Endothelial cell of hepatic sinusoid (primary cell): ENCODE data around the gene PPFIA4.

Source experiments
- in situ Hi-C: cut with HindIII; loops from 2 replicates; pipeline ENCODE4 v1.10.0; 2017; ENCODE audit warnings: low sequenced_read_pairs

The PPFIA4 gene

DNA sequence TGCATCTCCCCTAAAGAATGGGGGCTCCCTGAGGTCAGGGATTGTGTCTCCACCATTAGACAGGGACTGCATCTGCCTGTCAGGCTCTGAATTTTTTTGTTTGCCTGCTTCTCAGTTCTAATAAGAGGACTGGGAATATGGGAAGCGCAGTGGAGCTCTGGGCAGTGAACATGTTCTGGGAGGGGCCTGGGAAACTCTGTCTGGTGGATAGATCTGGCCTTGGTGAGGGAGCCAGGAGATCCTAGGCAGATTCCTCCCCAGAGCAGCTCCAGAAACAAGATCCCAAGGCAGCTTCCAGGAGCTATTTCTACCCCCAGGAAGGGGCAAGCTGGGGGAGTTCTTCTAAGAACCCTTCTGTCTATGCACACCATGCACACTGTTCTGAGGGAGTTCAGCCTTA lies 72.2 kb downstream of the PPFIA4 start:
- in situ Hi-C loops, result no loop called here

GRCh38 chr1:203098914-203099520 lies 72.7 kb downstream of the PPFIA4 start:
- in situ Hi-C loops, result no loop called here

DNA sequence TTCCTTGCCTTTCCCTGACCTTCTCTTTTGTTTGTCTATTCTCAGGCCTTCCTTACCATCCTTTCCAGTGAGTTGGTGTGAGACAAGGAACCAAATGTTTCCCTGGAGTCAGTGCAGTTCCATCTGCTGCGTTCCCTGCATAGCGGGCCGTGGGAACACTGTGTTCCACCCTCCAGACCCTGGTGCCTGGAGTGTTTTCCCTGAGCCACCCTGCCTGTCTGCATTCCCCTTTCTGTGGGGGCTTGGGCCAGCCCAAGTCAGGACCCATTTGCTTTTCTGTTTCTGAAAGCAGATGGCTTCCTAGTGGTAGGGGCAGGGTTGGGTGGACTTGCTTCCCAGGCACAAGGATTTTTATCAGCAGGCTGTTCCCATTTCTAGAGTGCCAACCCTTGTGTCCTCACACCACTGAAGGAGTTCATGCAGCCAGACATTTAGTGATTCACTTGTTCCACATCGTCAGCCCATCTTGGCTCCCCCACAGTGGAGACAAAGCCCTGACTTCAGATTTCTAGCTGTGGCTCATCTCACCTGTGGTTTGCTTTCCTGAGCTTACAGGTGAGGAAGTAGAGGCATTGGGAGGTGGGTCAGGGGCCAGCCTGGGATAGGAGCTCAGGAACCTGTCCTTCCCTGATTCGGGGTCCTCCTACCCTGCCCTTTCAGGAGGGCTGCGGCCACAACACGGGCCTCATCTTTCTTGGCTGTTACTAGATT lies 73.7 kb downstream of the PPFIA4 start:
- in situ Hi-C loops, result loop anchor here (5.0 kb wide), 1 partner anchor 43 kb away; no protein-coding TSS in a partner anchor

DNA sequence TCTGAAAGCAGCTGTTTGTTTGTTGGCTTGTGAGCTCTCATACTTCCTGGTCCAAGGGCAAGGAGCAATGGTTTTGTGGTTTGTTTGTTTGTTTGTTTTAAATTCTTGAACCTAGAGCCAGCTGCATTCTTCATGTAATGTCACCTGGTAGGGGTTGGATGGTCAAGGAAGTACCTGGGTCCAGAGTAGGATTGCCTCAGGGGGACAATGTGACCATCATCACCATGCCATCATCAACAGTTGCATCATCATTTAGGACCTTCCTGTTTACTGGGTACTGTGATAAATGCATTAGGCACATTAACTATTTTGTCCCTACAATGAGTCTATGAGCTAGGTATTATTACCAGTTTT lies 74.2 kb downstream of the PPFIA4 start:
- in situ Hi-C loops, result loop anchor here (5.0 kb wide), 1 partner anchor 43 kb away; no protein-coding TSS in a partner anchor

- in situ Hi-C loops, result loop anchor here (5.0 kb wide), 1 partner anchor 45 kb away; no protein-coding TSS in a partner anchor
Observed at GRCh38 chr1:203101813-203102634, 75.7 kb downstream of the PPFIA4 start.

- in situ Hi-C loops, result loop anchor here (5.0 kb wide), 1 partner anchor 46 kb away; no protein-coding TSS in a partner anchor
Observed at GRCh38 chr1:203103216-203103615, 76.9 kb downstream of the PPFIA4 start.

DNA sequence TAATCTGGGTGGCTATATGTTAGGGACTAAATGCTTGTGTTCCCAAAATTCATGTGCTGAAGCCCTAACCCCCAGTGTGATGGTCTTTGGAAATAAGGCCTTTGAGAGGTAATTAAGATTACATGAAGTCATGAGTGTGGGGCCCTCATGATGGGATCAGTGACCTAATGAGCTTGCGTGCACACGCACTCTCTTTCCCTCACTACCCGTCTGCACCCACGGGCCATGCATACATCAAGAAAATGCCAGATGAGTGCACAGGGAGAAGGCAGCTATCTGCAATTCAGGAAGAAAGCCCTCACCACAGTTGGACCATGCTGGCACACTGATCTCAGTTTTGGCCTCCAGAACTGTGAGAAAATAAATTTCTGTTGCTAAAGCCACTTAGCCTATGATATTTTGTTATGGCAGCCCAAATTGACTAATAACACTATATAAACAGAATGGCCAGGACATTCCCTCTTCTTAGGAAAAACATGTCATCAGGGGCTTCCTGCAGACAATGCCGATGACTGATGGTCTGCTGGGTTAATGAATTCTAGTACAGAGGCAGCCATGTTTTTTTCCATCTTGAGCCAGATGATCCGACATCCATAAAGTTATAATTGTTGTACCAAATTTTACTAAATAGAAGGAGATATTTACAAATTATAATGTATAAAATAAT lies 77.7 kb downstream of the PPFIA4 start:
- in situ Hi-C loops, result loop anchor here (5.0 kb wide), 1 partner anchor 47 kb away; no protein-coding TSS in a partner anchor

DNA sequence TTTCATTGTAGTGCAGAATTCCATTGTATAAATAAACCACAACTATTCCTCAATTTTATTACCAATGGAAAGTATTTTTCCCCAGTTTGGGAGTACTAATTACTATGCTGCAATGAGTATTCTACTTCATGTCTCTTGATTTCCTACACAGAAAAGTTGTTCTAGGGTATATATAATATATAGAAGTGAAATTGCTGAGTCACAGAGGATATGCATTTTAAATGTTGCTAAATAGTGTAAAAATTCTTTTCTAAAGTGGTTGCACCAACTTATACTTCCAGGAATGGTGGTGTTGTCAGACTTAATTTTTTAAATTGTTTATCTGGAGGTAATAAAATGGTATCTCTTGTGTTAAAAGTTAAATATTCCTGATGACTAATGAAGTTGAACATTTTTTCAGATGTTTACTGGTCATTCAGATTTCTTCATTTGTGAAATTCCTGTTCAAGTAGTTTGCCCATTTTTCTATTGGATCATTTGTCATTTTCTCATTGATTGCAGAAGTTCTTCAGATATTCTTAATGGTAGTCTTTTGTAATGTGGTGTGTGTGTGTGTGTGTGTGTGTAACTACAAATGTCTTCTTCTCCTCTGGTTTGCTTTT lies 78.6 kb downstream of the PPFIA4 start:
- in situ Hi-C loops, result loop anchor here (5.0 kb wide), 1 partner anchor 48 kb away; no protein-coding TSS in a partner anchor

DNA sequence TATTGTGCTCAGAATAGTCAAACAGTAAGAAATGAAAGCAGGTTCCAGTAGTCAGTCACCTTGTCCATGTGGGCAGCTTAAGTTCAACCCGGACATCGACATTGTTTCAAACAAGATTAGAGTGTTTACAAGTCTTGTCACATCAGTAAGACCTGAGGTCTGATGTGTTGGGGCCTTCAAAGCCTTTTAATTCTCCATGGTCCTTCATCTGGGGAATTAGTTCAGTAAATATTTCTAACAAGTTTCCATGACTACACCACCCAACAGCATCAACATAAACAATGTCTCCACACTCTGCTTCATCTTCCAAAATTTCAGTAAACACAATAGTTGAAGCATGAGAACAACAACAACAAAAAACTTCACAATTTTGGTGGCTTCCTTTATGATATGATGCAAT lies 86.2 kb downstream of the PPFIA4 start:
- in situ Hi-C loops, result no loop called here

- in situ Hi-C loops, result no loop called here
Observed at GRCh38 chr1:203113308-203113707, 87.0 kb downstream of the PPFIA4 start.

GRCh38 chr1:203114202-203114601 lies 87.9 kb downstream of the PPFIA4 start:
- in situ Hi-C loops, result no loop called here

DNA sequence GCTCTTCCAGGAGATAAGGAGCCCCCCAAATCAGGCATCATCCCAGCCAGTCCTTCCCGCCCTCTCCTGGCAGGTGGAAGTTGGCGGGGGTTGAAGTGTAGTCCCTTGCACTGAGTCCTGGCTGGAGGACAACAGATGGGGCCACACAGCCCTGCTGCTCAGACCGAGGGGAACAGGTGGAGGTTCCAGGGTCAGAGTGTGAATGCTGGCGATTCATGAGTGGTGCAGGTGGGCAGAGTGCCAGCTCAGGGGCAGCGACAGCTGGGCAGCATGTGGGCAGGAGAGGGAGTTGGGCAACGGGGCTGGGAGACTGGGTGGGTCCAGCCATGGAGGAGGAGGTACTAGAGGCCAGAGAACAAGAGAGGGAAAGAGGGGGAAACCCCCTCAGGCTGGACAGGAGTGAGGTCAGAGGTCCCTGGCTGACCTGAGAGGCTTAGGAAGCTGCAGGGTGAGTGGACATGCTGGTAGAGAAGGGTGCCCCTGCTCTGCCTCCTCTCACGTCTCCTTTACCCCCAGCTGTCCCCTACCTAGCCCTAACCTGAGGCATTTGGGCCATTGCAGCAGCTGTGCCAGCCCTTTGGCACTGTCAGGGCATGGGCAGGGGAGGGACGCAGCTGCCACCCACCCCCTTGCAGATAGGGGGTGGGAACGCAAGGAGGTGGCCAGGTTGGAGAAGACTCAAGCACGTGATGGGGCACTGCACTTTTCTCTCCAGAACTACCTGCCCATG lies 90.0 kb downstream of the PPFIA4 start:
- in situ Hi-C loops, result no loop called here

DNA sequence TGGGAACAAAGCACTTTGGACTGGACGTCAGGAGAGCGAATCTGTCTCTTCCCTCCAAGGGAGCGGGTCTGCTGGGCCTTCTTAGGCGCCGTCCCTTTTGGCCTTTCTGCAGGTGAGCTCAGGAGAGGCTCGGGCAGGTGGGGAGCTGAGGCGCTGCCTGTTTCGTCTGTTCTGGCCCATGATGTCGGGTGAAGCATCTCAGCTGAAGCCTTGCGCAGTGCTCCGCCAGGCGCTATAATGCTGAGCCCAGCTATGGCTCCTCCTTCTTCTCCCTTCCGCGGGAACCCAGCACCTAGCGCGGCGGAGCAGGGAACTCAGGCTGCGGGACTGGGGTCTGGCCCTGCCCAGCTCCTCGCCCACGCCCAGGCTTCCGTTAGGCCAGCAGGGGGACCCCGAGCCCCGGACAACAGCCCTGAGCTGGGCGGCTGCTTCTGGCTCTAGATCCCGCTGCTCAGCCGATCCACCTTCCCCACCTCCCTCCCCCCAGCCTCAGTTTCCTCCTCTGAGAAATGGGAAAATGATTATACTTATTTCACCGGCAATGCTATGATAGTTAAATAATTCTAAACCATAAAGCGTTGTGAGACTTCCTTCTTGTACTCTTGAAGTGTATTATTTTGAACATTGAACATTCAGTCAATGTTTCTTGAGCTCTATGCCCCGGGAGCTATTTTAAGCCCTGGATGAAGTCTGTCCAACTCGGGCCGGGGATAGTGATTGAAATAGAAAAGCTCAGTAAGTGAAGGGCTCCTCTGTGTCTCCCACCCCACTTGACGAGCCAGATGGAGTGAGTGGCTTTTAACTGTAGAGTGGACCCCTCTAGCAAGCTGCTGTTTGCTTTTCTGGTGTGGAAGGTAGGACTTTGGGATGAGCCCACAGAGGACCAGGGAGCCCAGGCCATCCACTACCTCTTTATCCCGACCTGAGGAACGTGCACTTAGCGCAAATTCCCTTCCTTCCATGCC lies 91.6 kb downstream of the PPFIA4 start:
- in situ Hi-C loops, result no loop called here

DNA sequence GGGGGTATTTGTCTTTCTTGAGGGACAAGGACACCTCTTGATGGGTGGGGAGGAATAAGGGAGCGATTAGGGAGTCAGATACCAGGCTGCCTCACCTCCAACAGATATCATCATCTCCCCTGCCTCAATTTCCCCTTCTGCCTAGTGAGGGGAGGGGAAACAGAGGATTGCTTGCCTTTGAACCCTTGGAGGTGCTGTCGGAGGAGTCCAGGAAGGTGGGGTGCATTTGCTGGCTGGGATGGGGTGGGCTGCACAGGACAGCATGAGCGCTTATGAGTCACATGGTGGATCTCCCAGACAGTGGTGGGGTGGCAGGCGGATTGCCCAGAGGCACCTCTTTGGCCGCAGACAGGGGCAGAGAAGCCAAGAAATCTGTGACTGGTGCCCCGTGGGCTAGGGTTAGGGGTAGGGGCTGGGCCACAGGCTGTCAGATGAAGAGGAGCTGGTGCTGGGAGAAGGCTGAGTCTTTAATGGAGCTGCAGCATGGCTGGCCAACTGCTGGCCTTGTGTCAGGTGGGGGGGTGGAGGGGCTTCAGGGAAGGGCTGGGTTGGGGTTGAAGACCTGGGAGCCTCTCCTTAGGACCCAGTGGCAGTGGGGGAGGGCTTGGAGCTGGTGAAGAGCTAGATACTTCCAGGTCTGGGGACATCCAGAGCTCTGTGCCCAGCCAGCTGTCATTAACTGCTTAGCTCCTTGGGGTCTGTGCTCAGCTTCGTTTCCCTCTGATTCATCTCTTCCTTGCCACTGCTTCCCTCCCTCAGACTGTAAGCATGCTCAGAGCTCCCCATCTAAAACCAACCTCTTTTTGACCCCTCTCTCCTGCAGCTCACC lies 94.2 kb downstream of the PPFIA4 start:
- in situ Hi-C loops, result loop anchor here (5.0 kb wide), 1 partner anchor 42 kb away; no protein-coding TSS in a partner anchor

DNA sequence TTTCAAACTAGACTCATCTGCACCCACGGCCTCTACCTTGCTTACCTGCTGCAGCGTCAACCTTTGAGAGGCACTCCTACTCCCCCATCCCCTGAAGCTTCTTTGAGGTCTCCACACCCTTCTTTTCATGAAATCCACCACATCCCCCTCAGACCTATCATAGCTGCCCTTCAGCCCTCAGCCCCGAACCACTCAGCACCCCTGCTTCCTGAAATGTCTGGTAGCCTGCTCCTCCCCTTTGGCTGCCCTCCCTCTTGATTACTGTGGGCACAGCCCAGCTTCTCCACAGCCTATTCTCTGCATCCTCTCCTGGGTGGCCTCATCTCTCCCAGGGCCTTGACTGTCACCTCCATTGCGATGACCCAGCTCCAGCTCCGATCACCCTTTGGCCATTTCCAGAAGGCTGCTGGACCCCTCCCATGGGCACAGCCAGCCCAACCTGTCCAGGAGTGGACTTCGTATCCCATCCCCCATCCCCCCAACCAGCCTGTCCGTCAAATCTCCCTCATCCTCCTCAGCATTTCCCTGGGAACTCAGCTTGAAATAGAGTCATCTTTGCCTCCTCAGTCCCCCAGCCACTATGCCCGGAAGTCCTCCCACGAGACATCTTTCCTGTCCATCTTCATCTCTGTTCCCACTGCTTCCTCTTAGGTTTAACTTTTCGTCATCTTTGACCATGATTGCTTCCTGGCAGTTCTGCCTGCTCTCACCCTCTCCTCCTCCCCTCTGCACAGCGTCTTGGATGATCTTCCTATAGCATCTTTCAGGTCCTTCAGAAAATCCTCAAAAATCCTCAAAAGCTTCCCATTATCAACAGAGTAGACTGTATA lies 95.1 kb downstream of the PPFIA4 start:
- in situ Hi-C loops, result loop anchor here (5.0 kb wide), 1 partner anchor 41 kb away; no protein-coding TSS in a partner anchor

DNA sequence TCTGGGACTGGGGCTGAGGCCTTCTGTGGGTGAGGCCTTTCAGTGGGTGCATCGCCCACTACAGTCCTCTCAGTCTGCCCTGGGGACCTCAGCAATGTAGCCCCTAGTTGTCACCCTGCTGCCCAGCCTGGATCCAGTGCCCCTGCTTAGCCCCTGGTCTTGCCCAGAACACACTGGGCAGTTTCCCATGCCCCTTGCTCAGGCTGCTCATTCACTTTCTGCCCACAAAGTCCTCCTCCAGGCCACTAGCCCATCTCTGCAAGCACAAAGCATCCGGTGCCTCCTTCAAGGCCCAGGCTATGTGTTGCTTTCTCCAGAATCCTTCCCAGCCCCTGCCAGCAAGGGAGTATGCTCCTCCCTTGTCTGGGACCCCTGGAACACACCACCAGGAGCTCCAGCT lies 95.9 kb downstream of the PPFIA4 start:
- in situ Hi-C loops, result loop anchor here (5.0 kb wide), 1 partner anchor 40 kb away; no protein-coding TSS in a partner anchor

GRCh38 chr1:203124011-203124410 lies 97.7 kb downstream of the PPFIA4 start:
- in situ Hi-C loops, result loop anchor here (5.0 kb wide), 1 partner anchor 38 kb away; no protein-coding TSS in a partner anchor
